ENCODE results near the gene PPP1R3G. TPM values are rescaled to one million over a fixed set of nuclear protein-coding genes. Genes with fewer than 3 reads are reported as not detected.

PPP1R3G gene
- total and polyA plus RNA-seq, 2 of the 4 experiments (the other 2 are of a cell fraction): 0.10 to 0.18 TPM

GRCh38 chr6:5104667-5105066, 19.5 kb downstream of the PPP1R3G start:
- H3K56ac ChIP-seq (ENCODE audit: extremely low read depth, insufficient read depth, low read length): no peak overlapping the region
- intact Hi-C loops (cut with micrococcal nuclease): no loop called here
- H2AK5ac ChIP-seq (ENCODE audit: low read depth, low read length): no peak overlapping the region
- H3K27me3 ChIP-seq (ENCODE audit: control insufficient read depth, insufficient read depth, low read length): peaks cover 5% of the 10 kb centered on the region
- no peak overlapping the region for H2BK120ac ChIP-seq (ENCODE audit: low read depth, low read length)
- H3K14ac ChIP-seq (replicated peaks; ENCODE audit: low read depth, low read length): no peak overlapping the region
- H3K23ac ChIP-seq (ENCODE audit: low read depth, low read length): no peak overlapping the region
- no peak overlapping the region for H3K27ac ChIP-seq (ENCODE audit: insufficient read depth, low read length)
- H3K4ac ChIP-seq (ENCODE audit: low read depth, low read length): no peak overlapping the region
- dilution Hi-C loops (cut with HindIII; ENCODE audit: low sequenced_read_pairs, unreplicated experiment): no loop called here
- no peak overlapping the region for H4K91ac ChIP-seq (ENCODE audit: insufficient read depth, low read depth, low read length)
- H3K4me2 ChIP-seq (ENCODE audit: low read depth, low read length): no peak overlapping the region
- no CpG with 5 or more reads among the region's 6 CpGs for WGBS, 2 experiments (ENCODE audit: extremely low coverage in 2 of 2, insufficient read length in 1 of 2)
- CTCF ChIA-PET: no interaction called here
- no peaks in the 10 kb centered on the region for H3K9me1 ChIP-seq (ENCODE audit: insufficient read depth, low read length)
- H3K18ac ChIP-seq (ENCODE audit: low read depth, low read length): no peak overlapping the region
- H2AK9ac ChIP-seq (replicated peaks; ENCODE audit: low read depth, low read length, poor library complexity): no peak overlapping the region
- DNase-seq (no peak), ATAC-seq (ENCODE audit: low read depth) (no peak)
- in situ Hi-C loops (cut with MboI; ENCODE audit: low sequenced_read_pairs): no loop called here
- no peak overlapping the region for H2AFZ ChIP-seq (replicated peaks; ENCODE audit: low read length, poor library complexity)
- H4K20me1 ChIP-seq (ENCODE audit: insufficient read depth, low read length): 0 out of 2 replicates have a peak, but pooled peaks cover 4% of the 10 kb centered on the region
- H3K4me1 ChIP-seq (ENCODE audit: control insufficient read depth, insufficient read depth, low read length): no peaks in the 10 kb centered on the region
- H4K5ac ChIP-seq (ENCODE audit: low read depth, low read length): no peak overlapping the region
- no peak overlapping the region for H4K8ac ChIP-seq (ENCODE audit: low read depth in 2 of 2, low read length in 2 of 2)
- POLR2A ChIA-PET (ENCODE audit: unreplicated experiment): no interaction called here
- no peaks in the 10 kb centered on the region for H3K36me3 ChIP-seq (ENCODE audit: control insufficient read depth, insufficient read depth, low read length)
- no TSS peak for BruUV-seq (replicated peaks)
- H2BK5ac ChIP-seq (ENCODE audit: low read depth, low read length, poor library complexity, severe bottlenecking): no peak overlapping the region
- no peak overlapping the region for H2BK20ac ChIP-seq (ENCODE audit: low read depth, low read length)
- H3K79me1 ChIP-seq (ENCODE audit: low read depth in 1 of 2, low read length in 2 of 2): no peaks in the 10 kb centered on the region
- no peaks in the 10 kb centered on the region for H3K9me3 ChIP-seq (ENCODE audit: control insufficient read depth, insufficient read depth, low read length)
- H3K4me3 ChIP-seq (ENCODE audit: insufficient read depth, low read depth, low read length): no peak overlapping the region
- H3K9ac ChIP-seq (ENCODE audit: low read depth, low read length): no peak overlapping the region
- H2BK15ac ChIP-seq (ENCODE audit: low read depth, low read length): no peak overlapping the region
- TF ChIP-seq RAD21 (IDR thresholded peaks at IDR 0.05; ENCODE audit: low read length) (no peak), MAFK (IDR thresholded peaks at IDR 0.05; ENCODE audit: low read depth, low read length) (peak; percentile 91)

All from IMR-90 (cell line).